DMS79 treated with DMSO at 0.1 percent for 48 hours (cell line): ENCODE data around the gene BORCS5.
A peak's percentile ranks its signal among the peaks of the same experiment; 100 is the strongest.

ENCODE experiments used
- DNase-seq: peaks from one replicate; lab custom pipeline; 2025; lab: John Stamatoyannopoulos, UW

The BORCS5 gene

DNA sequence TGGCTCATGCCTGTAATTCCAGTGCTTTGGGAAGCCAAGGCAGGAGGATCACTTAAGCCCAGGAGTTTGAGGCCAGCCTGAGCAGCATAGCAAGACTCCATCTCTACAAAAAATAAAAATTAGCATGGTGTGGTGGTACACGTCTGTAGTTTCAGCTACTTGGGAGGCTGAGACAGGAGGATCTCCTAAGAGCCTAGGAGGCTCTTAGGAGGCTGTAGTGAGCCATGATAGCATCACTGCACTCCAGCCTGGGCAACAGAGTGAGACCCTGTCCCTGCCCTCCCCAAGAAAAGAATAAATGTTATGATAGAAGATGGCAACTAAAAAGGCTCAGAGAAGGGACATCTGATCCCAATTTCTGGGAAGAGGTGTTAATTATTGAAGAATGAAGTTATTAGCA lies 3.6 kb upstream of the BORCS5 start:
- DNase-seq: no peak

DNA sequence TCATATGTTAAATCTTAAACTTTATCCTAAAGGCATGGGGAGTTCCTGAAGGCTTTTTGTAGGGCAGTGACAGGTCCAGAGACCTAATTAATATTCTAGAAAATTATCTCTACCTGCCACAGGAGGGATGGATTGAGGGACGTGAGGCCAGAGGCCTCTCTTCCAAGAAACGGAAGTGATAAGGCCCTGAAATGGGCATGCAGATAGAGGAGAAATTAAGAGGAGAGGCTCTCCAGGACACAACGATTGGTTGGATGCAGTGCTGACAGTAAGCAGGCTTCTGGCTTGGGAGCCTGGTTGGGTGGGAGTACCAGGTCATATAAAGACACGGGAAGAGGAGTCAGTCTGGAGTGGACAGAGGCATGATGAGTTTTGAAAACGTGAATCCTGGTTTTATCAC lies 3.1 kb upstream of the BORCS5 start:
- DNase-seq: no peak

DNA sequence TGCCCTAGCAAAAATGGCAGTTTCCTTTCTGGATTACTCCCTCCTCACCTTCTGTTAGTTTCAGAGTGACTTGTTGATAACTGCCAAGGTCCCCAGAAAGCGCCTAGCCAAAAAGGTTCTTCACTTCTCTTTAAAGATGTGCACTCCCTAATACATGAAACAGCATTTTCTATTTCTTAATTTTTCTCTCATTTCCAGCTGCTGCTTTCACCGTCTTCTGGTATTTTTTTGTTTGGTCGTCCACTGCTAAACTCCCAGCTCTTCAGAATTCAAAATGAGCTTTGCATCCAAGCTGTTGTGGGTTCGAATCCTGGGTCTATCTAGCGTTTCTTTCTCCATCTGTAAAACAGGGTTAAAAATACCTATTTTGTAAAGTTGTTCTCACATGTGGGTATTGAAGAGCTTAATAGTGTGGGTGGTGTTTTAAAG lies 397 bp upstream of the BORCS5 start:
- no peak for DNase-seq

DNA sequence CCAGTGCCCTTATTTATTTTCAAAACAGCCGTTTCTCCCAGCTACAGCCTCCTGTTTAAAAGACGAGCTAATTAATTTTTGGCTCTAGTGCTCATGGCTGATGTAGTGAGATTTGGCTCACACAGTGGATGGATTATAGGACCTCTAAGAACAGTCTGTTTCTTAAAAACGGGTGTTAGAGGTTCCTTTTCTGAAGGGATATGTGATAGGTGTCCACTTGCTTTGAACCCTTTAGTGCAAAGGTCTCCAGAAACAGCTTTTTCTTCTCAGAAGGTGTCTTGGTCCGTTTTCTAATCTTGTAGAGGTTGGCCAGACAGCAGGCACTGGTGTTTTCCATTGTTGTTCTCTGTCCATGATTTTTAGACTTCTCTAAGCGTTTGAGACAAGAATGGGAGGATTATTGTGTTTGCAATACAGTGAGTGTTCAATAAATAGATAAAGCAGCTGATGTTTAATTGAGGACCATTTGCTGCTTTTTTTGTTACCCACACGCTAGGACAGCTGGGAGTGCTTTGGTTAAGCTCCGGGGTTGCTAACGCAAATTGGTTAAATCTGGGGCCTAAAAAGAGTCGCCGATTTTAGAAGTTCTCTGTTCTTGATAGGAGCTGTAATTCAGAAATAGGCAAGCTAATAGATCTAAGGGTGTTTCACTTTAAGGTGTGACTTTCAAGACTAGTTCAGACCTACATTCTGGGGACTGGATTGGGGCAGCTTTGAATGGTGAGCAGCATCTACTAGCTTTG lies 1.0 kb downstream of the BORCS5 start:
- DNase-seq: peak; percentile 85

DNA sequence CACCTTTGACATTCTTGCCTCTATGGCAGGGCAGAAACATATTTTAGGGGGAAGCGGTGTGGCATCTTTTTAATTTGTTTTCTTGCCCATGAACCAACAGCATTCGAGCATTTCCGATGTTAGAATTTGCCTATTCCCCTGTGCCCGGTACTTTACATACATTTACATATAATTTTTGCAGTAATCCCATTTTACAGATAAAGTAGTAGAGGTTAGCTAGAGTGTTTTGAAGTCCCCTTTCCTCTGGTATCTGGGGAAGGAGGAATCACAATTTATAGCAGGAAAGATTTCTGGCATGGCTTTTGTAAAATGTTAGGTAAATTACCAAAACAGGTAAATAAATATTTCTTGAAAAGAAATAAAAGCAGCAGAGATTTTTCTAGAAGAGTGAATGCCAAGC lies 1.6 kb downstream of the BORCS5 start:
- DNase-seq: no peak

DNA sequence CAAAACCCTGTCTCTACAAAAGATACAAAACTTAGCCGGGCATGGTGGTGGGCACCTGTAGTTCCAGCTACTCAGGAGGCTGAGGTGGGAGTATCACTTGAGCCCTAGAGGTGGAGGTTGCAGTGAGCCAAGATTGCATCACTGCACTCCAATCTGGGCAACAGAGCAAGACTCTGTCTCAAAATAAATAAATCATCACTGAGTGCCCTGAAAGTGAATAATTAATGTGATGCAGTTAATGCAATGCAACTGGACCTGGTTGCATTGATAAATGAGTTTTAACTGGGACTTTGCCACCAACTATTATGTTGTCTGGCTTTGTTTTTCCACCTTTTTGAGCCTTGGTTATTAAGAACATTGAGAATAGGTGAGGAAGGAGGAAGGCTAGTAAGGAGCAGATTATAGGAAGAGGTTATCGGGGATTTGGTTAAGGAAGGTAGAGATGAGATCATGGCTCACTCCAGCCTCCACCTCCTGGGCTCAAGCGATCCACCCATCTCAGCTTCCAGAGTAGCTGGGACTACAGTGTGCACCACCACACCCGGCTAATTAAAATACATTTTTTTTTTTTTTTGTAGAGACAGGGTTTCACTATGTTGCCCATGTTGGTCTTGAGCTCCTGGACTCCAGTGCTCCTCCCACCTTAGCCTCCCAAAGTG lies 8.0 kb downstream of the BORCS5 start:
- no peak for DNase-seq

DNA sequence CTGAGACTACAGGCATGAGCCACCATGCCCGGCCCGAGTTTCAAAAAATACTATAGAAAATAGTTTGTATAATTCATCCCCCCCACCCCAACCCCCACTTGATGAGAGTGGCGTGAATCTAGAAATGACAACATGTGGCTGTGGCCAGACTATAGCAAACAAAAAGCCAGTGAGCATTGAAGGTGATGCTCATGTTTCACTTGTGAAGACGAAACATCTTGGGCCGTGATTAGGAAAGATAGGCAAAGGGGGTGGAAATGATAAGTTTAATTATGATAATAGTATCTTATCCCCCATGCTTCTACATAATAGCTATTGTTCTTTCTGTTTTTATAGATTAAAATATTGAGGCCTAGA lies 8.5 kb downstream of the BORCS5 start:
- no peak for DNase-seq

DNA sequence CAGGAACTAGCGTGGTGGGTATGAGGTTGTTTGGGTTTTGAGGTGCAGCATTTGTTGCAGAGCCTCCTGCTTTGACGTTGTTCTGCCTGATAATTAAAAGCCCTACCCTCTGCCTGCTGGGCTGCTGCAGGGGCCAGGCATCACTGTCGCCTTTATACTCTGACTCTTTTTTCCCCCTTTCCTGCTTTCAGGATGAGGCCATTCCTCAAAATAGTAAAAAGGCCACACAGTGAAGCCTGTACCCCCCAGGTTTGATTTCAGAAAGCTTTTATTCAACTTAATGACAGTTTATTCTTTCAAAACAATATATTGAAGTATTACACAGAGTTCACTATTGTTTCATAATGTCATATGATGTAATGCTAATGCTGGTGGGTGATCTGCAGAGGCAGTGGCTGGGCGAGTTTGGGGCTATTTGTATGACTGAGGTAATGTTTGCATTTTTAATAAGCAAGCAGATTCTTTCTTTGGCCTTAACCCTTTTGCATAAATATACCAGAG lies 9.1 kb downstream of the BORCS5 start:
- DNase-seq: no peak

DNA sequence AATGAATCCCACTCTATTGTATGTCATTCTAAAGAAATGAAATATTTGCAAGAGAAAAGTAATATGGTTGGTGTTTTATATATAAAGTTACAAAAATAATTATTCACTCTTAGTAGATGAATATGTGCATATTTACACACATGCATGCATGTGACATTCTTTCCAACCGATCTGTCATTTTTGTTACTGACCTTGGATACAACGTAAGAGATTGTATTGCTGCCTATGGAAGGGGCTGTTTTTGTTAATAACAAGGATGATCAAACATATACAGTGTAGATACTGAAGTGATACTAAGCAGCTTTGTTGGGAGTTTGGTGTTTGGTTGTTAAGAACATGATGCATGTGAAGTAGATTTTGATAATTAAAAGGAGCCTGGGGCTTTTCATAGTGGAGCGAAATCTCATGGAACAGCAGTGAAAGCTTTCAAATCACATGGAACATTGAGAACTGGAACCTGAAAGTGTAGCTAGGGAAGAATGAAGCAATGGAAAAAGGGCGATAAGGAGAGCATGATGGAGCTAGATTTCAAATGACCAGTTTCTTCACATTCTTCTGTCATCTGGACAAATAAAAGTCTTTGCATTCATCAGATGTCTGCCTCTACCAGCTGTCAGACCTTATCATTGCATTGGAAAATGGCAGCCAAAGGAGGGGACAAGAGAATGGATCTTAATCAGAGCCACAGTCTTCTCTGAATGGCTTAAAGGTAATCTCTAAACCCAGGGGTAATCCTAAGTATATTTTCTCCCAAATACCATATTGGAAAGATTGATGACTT lies 10.0 kb downstream of the BORCS5 start:
- no peak for DNase-seq

DNA sequence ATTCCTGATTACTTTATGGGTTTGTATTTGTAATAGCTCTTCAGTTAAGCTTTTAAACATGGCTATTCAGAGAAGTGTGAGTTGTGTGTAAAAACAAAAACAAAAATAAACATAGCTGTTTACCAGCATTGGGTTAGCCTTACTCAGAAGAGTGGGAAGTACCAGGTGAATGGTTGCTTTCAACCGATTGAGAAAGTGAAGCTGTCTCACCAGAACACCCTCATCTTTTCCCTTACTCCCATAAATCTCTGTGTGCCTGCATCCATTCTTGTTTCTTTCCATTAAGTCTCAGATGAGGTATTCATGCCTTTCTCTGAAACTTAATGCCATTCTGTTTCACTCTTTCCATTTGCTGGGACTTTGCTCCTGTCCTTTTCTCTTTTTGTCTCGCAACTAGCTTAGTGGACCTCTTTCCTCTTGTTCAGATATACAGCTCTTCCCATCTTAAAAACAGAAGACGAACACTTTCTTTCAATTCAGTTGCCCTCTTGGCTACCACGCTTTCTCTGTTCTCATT lies 10.7 kb downstream of the BORCS5 start:
- no peak for DNase-seq

DNA sequence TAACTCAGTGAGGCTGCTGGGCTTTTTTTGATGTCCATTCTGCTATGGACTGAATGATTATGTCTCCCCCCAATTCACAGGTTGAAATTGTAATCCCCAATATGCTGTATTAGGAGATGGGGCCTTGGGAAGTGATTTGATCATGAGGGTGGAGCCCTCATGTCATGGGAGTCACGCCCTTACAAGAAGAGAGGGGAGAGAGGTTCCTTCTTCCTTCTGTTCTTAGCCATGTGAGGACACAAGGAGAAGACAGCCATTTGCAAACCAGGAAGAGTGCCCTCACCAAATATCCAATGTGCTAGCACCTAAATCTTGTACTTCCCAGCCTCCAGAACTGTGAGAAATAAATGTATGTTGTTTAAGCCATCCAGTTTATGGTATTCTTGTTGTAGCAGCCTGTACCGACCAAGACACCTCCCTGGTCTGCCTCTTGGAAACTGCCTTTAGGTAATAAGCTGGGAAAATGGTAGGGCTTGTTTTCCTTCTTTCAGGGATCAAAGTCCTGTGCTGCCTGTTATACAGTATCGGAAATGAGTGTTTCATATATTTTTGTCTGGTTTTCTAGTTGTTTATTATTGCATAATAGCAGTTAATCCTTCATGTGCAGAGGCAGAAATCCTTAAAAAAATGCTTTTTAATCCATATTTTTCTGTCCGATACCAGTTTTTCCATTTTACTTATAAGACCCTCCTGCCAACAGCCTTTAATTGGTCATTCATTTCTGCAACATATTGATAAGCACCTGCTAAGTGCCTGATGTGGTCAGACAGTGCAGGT lies 16.3 kb downstream of the BORCS5 start:
- no peak for DNase-seq

DNA sequence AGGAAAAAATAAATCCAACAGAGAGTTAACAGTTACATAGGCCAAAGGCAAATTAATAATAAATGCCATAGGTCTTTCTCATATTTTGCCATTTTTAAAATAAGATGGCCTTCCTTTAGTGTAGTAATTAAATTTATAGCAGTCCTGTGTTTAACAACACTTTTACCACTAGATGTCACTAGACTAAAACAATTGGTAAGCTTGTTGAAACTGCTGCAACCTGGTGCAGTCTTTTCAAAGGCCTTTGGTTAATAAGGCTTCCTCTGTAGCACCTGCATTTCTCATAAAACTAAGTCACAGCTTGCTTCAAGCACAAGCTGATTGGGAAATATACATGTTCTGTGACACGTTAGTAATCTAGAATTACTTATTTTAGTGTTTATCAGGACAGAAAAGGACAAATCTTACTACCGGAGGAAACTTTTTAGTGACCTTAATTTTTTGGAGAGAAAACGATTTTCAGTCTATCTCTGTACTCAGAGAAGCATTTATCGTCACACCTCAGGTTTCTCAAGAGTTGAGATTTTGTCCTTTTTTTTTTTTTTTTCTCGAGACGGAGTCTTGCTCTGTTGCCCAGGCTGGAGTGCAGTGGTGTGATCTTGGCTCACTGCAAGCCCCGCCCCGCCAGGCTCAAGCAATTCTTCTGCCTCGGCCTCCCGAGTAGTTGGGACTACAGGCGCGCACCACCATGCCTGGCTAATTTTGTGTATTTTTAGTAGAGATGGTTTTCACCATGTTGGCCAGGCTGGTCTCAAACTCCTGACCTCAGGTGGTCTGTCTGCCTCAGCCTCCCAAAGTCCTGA lies 20.0 kb downstream of the BORCS5 start:
- DNase-seq: peak; percentile 88

DNA sequence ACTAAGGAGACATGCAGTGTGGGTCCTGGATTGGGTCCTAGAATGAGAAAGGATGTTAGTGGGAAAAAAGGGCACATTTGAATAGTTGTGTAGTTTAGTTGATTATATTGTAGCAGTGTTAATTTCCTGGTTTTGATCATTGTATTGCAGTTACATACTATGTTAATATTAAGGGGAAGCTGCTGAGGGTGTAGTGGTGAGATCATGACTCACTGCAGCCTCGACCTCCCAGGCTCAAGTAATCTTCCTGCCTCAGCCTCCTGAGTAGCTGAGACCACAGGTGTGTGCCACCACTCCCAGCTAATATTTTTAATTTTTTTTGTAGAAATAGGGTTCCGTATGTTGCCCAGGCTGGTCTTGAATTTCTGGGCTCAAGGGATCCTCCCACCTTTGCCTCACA lies 21.7 kb downstream of the BORCS5 start:
- DNase-seq: no peak

DNA sequence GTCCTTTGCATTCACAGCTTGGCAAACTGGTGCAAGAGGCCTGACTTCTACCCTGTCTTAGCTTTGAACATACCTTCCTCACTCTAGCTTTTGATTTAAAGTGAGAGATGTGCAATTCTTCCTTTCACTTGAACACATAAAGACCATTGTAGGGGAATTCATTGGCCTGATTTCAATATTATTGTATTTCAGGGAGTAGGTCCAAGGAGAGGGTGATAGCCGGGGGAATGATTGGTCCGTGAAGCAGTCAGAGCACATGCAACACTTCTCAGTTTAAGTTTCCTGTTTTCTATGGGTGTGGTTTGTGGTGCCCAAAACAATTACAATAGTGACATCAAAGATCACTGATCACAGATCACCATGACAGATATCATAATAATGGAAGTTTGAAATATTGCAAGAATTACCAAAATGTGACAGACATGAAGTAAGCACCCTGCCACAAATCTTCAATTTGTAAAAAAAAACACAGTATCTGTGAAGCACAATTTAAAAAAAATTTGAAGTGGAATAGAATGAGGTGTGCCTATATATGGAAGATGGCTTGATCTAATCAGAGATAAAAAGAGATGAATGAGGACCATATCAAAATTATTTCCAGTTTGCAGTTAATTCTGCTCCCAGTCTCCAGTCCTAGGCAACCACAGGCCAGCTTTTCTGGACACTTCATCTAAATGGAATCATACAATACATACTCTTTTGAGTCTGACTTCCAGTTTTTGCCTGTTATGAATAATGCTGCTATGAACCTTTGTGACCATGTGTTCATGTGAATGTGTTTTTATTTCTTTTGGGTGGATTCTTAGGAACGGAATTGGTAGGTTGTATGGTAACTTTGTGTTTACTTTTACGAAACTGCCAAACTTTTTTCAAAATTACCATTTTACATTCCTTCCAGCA lies 23.2 kb downstream of the BORCS5 start:
- DNase-seq: no peak

DNA sequence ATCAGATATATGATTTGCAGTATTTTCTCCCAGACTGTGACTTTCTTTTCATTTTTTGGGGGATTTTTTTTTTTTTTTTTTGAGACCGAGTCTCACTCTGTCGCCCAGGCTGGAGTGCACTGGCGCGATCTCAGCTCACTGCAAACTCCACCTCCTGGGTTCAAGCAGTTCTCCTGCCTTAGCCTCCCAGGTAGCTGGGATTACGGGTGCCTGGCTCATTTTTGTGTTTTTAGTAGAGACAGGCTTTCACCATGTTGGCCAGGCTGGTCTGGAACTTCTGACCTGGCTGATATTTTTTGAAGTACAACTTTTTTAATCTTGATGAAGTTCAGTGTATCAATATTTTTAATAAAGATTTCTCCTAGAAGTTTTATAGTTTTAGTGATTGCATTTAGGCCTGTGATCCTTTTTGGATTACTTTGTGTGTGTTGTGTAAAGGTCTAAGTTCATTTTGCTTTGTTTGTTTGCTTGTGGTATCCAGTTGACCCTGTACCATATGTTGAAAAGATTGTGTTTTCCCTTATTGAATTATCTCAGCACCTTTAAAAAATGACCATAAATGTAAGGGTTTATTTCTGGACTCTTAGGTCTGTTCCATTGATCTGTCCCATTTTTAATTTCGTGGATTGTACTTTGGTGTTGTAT lies 24.2 kb downstream of the BORCS5 start:
- DNase-seq: no peak

DNA sequence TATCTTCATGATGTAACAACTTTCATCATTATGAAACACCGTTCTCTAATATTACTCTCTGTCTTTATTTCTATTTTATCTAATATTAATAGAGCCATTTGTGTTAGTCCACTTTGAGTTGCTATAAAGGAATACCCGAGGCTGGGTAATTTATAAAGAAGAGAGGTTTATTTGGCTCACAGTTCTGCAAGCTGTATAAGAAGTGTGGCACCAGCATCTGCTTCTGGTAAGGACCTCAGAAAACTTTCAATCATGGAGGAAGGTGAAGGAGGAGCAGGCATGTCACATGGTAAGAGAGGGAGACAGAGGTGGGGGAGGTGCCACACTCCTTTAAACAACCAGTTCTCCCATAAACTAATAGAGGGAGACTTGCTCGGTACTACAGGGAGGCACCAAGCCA lies 25.1 kb downstream of the BORCS5 start:
- no peak for DNase-seq

DNA sequence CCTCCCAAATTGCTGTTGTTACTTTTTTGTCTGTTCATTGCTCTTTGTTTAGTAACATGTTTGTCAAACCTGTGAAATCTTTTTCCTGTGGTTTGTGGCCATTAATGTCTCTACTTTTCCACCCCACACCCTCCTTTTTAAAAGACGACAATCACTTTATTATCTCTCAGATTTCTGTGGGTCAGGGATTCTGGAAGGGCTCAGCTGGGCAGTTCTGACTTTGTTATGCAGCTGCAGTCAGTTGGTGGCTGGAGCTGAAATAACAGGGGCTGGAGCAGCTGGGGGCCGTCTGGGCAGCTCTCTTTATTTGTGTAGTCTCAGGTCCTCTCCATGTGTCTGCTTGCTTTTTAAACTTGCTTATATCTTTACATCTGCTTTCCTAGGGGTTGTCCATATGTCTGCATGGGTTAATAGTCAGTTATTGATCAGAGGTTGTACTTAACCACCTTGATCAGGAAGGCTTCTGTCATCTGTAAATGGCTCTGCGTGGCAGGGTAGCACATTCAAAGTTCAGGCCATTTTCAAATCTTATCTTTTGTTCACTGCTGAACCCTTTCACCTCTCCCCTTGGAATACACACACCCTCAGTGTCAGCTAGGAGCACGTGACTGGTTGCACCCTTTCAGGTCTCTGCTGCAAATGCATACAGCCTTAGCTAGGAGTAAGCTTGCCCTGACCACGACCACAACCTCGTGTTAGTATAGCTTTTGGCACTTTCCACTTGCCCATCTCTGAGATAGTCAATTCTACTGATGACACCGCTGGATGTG lies 27.9 kb downstream of the BORCS5 start:
- no peak for DNase-seq

DNA sequence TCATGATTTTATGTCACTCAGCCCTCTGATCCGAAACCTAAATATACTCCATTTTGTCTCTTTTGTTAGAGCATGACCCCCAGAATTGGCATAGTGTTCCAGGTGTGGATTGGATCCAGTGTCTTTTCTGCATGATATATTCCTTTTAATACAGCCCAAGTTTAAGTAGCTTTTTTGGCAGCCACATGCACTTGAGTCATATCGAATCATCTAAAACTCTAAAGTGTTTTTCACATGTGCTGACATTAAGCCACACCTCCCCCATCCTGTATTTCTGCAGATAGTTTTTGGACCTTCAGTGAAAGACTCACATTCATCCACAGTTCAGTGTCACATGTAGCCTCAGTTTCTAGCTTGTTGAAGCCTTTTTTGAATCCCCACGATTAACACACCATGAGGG lies 30.6 kb downstream of the BORCS5 start:
- DNase-seq: peak; percentile 89

DNA sequence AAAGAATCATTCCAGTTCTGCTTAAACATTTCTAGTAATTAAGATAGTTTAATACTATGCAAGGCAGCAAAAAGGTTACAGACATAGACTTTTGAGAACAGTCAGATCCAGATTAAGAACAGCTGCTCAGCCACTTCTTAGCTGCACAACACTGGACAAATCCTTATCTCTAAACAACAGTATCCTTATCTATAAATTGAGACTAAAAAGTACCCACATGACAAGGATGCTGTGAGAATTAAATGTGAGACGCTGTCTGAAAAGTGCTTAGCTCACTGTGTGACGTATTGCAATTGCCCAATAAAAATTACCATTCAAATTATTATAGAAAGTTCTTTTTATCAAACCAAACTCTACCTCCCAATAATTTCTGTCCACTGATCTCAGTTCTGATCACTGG lies 35.5 kb downstream of the BORCS5 start:
- no peak for DNase-seq
